Measurements from ENCODE around the gene OR6K2. TPM values are rescaled to one million over a fixed set of nuclear protein-coding genes. Genes with fewer than 3 reads are reported as not detected.

Gene OR6K2
- total and polyA plus RNA-seq, 2 of the 13 experiments (the other 11 are each of a cell fraction or from before 2014, with no cell fraction given): not detected

GRCh38 chr1:158724442-158724841, 24.0 kb upstream of the OR6K2 start (continued):
- no peak for TF ChIP-seq SIX4 (CRISPR knock-in tag; IDR thresholded peaks at IDR 0.05)

DNA sequence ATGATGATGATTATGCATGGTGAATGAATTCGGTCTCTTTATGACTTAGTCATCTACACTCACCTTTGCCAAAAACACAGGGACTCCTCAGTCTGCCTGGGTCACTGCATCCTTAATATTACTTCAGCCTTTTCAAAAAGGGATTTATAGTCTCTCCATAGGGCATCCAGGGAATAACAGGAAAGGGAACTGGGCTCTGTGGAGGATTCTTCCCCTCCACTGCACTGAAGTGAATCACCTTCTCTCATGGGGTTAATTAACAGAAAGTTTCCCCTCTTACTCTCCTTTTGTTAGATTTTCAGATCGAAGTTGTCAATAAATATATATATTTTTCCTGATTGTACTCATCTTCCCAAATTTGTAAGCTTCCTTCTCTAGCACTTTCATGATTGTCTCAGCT, 20.2 kb upstream of the OR6K2 start, which contains the start of gene OR6K3:
OR6K3 (minus strand) TSS at position 101 of the 400 bp plus-strand sequence. CDS start 2,605 bp downstream, outside the sequence.
- H3K36me3 ChIP-seq (replicated peaks in 1 of 2; ENCODE audit: control insufficient read depth in 1 of 2, insufficient read depth in 2 of 2, low read length in 2 of 2): no peaks in the 10 kb centered on the region
- no peaks in the 10 kb centered on the region for H3K79me2 ChIP-seq (ENCODE audit: insufficient read depth, low read length)
- intact Hi-C loops (cut with micrococcal nuclease; ENCODE audit: unreplicated experiment): no loop called here
- in situ Hi-C loops (cut with HindIII; ENCODE audit: extremely low pct_ligation_motif_present, low pct_unique_long_range_greater_than_20kb): no loop called here
- H3K27ac ChIP-seq (ENCODE audit: extremely low read length, insufficient read depth, low read length): no peak within 1 kb of the TSS
- H3K4me2 ChIP-seq (ENCODE audit: low read depth, low read length): no peak within 1 kb of the TSS
- H3K4me3 ChIP-seq (replicated peaks in 1 of 3; ENCODE audit: insufficient read depth in 1 of 3, low read depth in 2 of 3, low read length in 3 of 3): no peak within 1 kb of the TSS
- 0% methylated on average over 2 of the region's 2 CpGs for WGBS (ENCODE audit: low lambda C conversion rate)
- FAIRE-seq (no peak), ATAC-seq (no peak), DNase-seq (ENCODE audit: low spot score) (no peak)
- no peaks in the 10 kb centered on the region for H3K4me1 ChIP-seq (ENCODE audit: insufficient read depth, low read length)
- no peaks in the 10 kb centered on the region for H3K27me3 ChIP-seq (ENCODE audit: control insufficient read depth in 1 of 2, insufficient read depth in 2 of 2, low read length in 2 of 2)
- POLR2A ChIA-PET: no interaction called here
- H4K20me1 ChIP-seq (ENCODE audit: insufficient read depth, low read length): no peaks in the 10 kb centered on the region
- H3K9me3 ChIP-seq (ENCODE audit: low read length): no peaks in the 10 kb centered on the region
- TF ChIP-seq, protein P1, sequence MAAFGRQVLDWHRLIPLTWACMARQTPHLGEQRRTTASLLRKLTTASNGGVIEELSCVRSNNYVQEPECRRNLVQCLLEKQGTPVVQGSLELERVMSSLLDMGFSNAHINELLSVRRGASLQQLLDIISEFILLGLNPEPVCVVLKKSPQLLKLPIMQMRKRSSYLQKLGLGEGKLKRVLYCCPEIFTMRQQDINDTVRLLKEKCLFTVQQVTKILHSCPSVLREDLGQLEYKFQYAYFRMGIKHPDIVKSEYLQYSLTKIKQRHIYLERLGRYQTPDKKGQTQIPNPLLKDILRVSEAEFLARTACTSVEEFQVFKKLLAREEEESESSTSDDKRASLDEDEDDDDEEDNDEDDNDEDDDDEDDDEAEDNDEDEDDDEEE (CRISPR knock-in tag; IDR thresholded peaks at IDR 0.05): no peak
- TF ChIP-seq NFKBIZ (CRISPR knock-in tag; IDR thresholded peaks at IDR 0.05) (no peak), SRSF4 (IDR thresholded peaks at IDR 0.05; ENCODE audit: low read depth, low read length, poor library complexity, severe bottlenecking) (no peak), LCORL (IDR thresholded peaks at IDR 0.05) (no peak), LCORL (CRISPR knock-in tag; IDR thresholded peaks at IDR 0.05) (no peak), MXI1 (IDR thresholded peaks at IDR 0.05; ENCODE audit: borderline replicate concordance, low read depth, low read length) (no peak), ADNP (CRISPR knock-in tag; IDR thresholded peaks at IDR 0.05) (no peak), KMT2B (CRISPR knock-in tag; IDR thresholded peaks at IDR 0.05) (no peak), MTA3 (CRISPR knock-in tag; IDR thresholded peaks at IDR 0.05) (no peak), AGO2 (optimal IDR thresholded peaks at IDR 0.05; ENCODE audit: low read depth, low read length) (no peak), ZNF484 (CRISPR knock-in tag; IDR thresholded peaks at IDR 0.05; ENCODE audit: borderline replicate concordance, low read depth) (no peak), SRSF1 (optimal IDR thresholded peaks at IDR 0.05; ENCODE audit: low read depth, low read length) (no peak), PCBP1 (IDR thresholded peaks at IDR 0.05; ENCODE audit: borderline replicate concordance, low read depth, low read length) (no peak)
- H3K9ac ChIP-seq (ENCODE audit: insufficient read depth, low read depth, low read length): no peak within 1 kb of the TSS
- CTCF ChIA-PET (ENCODE audit: low intra/inter-chr PET ratio, low total read pairs): no interaction called here
- no TSS peak for BruUV-seq (replicated peaks)
- no peak within 1 kb of the TSS for H2AFZ ChIP-seq (ENCODE audit: low read length)
